Thyroid gland (tissue), 4 donors: Measurements from ENCODE around the gene RNPEP. TPM values are rescaled to one million over a fixed set of nuclear protein-coding genes. Genes with fewer than 3 reads are reported as not detected.

Source experiments
- DNase-seq, 2 donors: peaks; one replicate each; pipeline ENCODE4 v3.0.0-alpha.2; 2019
- H3K27ac ChIP-seq, 3 donors: fragments of 200-600 bp; sonication (generic); 1 replicate in 2 of 3; 2 replicates in 1 of 3; pipeline ENCODE4 v1.5.1; 2016 to 2019; ENCODE audit warnings: mild to moderate bottlenecking in 1 of 3, moderate library complexity in 1 of 3
- H3K27me3 ChIP-seq: fragments of 200-600 bp; sonication (generic); one replicate; pipeline ENCODE4 v1.5.1; 2019
- H3K36me3 ChIP-seq, 2 donors: fragments of 200-600 bp; sonication (generic); one replicate each; pipeline ENCODE4 v1.5.1; 2016 to 2019
- H3K4me1 ChIP-seq, 2 donors: fragments of 200-600 bp; sonication (generic); one replicate each; pipeline ENCODE4 v1.5.1; 2017 to 2019
- H3K4me3 ChIP-seq, 3 donors: fragments of 200-600 bp; sonication (generic); replicated peaks in 1 of 3; 1 replicate in 2 of 3; 2 replicates in 1 of 3; pipeline ENCODE4 v1.5.1; 2016; ENCODE audit warnings: mild to moderate bottlenecking in 1 of 3
- H3K9me3 ChIP-seq: fragments of 200-600 bp; sonication (generic); one replicate; pipeline ENCODE4 v1.5.1; 2017
- POLR2A ChIP-seq, 2 donors: fragments of 450-650 bp; IDR thresholded peaks; one replicate each; pipeline ENCODE4 v1.6.1; 2017; ENCODE audit warnings: antibody characterized with exemption in 2 of 2, mild to moderate bottlenecking in 2 of 2, moderate library complexity in 1 of 2
- WGBS, 2 donors: methylation state at CpG; one replicate each; pipeline ENCODE4 v1.1.5; 2017; 5-methylcytosine and 5-hydroxymethylcytosine counted together
- intact Hi-C: fragments of 100-400 bp; cut with DNase I; formaldehyde crosslinking; loops from one replicate; pipeline ENCODE4 v1.15.1; 2023
- total RNA-seq, 4 donors: library from RNA; depleted of rRNA; stranded (reverse); fragments of >200 nt; gene quantifications; one replicate each; pipeline ENCODE4 v1.2.3, GENCODE V29; 2016
- TF ChIP-seq, protein P1 (sequence below), 6 experiments: fragments of 200-600 bp in 3 of 6; fragments of 450-650 bp in 3 of 6; sonication (generic) in 3 of 6; IDR thresholded peaks; one replicate each; pipeline ENCODE4 v1.5.1; 2016 to 2019; ENCODE audit warnings: antibody characterized with exemption in 6 of 6, mild to moderate bottlenecking in 2 of 6, inconsistent platforms in 1 of 6, moderate library complexity in 1 of 6

RNPEP gene
- total RNA-seq, 4 donors from 2014 or later = 61.4 to 98.1 (median 85.7) TPM

DNA sequence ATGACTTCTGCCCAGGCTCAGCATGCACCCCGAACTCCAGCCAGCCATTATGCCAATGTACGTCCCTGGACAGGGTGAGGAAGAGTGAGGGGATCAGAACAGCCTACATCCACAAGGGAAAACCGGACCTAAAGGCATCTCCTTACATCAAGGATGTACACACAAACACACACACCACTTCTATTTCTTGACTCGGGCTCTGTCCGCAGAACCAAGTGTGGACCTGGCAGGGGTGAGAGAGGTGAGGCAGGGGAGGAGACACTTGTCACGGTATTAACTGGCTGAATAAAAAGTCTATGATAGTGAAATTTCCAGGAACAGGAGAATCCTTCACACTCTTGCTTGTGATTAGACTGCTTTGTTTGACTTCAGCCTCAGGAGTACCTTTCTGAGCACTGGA lies 38.4 kb upstream of the RNPEP start:
- TF ChIP-seq, protein P1, sequence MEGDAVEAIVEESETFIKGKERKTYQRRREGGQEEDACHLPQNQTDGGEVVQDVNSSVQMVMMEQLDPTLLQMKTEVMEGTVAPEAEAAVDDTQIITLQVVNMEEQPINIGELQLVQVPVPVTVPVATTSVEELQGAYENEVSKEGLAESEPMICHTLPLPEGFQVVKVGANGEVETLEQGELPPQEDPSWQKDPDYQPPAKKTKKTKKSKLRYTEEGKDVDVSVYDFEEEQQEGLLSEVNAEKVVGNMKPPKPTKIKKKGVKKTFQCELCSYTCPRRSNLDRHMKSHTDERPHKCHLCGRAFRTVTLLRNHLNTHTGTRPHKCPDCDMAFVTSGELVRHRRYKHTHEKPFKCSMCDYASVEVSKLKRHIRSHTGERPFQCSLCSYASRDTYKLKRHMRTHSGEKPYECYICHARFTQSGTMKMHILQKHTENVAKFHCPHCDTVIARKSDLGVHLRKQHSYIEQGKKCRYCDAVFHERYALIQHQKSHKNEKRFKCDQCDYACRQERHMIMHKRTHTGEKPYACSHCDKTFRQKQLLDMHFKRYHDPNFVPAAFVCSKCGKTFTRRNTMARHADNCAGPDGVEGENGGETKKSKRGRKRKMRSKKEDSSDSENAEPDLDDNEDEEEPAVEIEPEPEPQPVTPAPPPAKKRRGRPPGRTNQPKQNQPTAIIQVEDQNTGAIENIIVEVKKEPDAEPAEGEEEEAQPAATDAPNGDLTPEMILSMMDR (IDR thresholded peaks at IDR 0.05) = no peak
- peak in 1 of 2 donors; percentile 5 for TF ChIP-seq POLR2A (IDR thresholded peaks at IDR 0.05)
- H3K27ac ChIP-seq = peak overlapping the region; percentile 83 to 89 (median 84)
- H3K9me3 ChIP-seq = no peaks in the 10 kb centered on the region
- H3K4me1 ChIP-seq = peaks cover 30 to 36% of the 10 kb centered on the region in 2 donors
- WGBS, 2 donors = 57 to 62% methylated on average over 6 of the region's 6 CpGs
- H3K4me3 ChIP-seq = no peak overlapping the region
- DNase-seq = peak in 1 of 2 donors; percentile 30
- no peaks in the 10 kb centered on the region for H3K27me3 ChIP-seq
- no peaks in the 10 kb centered on the region for H3K36me3 ChIP-seq
- intact Hi-C loops = no loop called here

DNA sequence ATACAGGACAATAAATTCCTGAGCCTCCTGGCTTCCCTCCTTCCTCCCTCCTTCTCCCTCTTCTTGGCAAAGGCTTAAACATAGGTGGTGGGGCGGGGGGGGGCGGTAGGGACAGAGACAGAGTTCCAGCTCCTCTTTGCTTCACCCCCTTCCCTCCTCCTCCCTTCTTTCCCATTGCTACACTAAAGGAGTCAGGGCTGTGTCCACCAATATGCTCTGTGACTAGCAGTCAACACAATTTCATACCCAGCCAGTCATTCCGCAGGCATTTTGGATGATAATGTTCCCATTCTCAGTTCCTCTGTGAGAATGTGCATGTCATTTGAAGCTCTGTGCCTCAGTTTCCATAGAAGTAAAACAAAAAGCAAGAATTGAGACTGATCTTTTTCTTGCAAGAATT lies 37.8 kb upstream of the RNPEP start:
- WGBS, 2 donors = 37 to 64% methylated on average over 3 of the region's 3 CpGs
- no peaks in the 10 kb centered on the region for H3K36me3 ChIP-seq
- peak overlapping the region; percentile 83 to 89 (median 84) for H3K27ac ChIP-seq
- no peaks in the 10 kb centered on the region for H3K27me3 ChIP-seq
- intact Hi-C loops = no loop called here
- peaks cover 30 to 36% of the 10 kb centered on the region in 2 donors for H3K4me1 ChIP-seq
- TF ChIP-seq, protein P1 (IDR thresholded peaks at IDR 0.05) = no peak
- no peak for TF ChIP-seq POLR2A (IDR thresholded peaks at IDR 0.05)
- peak overlapping the region in 1 of 3 donors; percentile 48 for H3K4me3 ChIP-seq
- no peaks in the 10 kb centered on the region for H3K9me3 ChIP-seq
- peak; percentile 14 to 22 for DNase-seq

DNA sequence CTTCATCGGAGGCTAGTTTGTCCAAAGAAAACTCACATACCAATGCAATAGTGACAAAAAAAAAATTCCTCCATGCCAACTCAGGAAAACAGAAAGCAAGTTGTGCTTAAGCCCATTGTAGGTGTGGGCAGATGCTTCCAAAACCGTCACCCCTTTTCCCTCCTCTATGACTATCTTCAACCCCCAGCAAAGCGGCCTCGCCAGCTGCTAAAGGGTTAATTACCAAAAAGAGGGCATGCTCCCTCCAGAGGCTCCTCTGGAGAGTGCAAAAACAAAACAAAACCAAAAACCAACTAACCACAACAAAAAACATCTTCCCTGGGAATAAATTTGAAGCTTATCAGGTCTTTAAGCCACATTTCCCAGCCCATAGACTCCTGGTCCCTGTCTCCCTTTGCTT lies 37.3 kb upstream of the RNPEP start:
- no peak for DNase-seq
- H3K27ac ChIP-seq = peak overlapping the region; percentile 83 to 89 (median 84)
- intact Hi-C loops = no loop called here
- H3K4me3 ChIP-seq = peak overlapping the region; percentile 48 to 55 (median 53)
- H3K27me3 ChIP-seq = no peaks in the 10 kb centered on the region
- H3K4me1 ChIP-seq = peaks cover 30 to 36% of the 10 kb centered on the region in 2 donors
- no peaks in the 10 kb centered on the region for H3K36me3 ChIP-seq
- WGBS, 2 donors = 36% methylated on average over 4 of the region's 4 CpGs
- TF ChIP-seq, protein P1 (IDR thresholded peaks at IDR 0.05) = peak in 2 of 6 experiments; percentile 13 to 32
- TF ChIP-seq POLR2A (IDR thresholded peaks at IDR 0.05) = no peak
- no peaks in the 10 kb centered on the region for H3K9me3 ChIP-seq

DNA sequence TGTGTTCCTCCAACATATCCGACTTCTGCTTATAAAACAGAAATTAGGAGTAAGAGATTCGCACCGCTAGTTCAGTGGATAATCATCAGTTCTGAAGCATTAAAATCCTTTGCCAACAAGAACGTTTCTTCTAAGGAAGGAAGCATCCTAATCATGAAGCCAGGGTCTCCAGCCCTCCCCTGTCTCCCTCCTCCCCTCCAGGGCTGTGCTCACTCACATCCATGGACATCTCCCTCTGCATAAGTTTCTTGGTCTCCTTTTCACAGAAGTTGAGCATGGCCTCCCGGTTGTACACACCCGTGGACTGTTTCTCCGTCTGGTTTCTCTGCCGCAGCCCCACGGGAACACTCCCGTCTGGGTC lies 36.6 kb upstream of the RNPEP start:
- Histone ChIP-seq H3K27me3 (no peaks in the 10 kb centered on the region), H3K4me1 (peaks cover 30 to 36% of the 10 kb centered on the region in 2 donors), H3K4me3 (peak overlapping the region; percentile 48 to 55 (median 53)), H3K27ac (peak overlapping the region; percentile 83 to 89 (median 84)), H3K36me3 (no peaks in the 10 kb centered on the region), H3K9me3 (no peaks in the 10 kb centered on the region)
- WGBS, 2 donors = 13 to 22% methylated on average over 10 of the region's 10 CpGs
- DNase-seq = no peak
- intact Hi-C loops = no loop called here
- no peak for TF ChIP-seq POLR2A (IDR thresholded peaks at IDR 0.05)

DNA sequence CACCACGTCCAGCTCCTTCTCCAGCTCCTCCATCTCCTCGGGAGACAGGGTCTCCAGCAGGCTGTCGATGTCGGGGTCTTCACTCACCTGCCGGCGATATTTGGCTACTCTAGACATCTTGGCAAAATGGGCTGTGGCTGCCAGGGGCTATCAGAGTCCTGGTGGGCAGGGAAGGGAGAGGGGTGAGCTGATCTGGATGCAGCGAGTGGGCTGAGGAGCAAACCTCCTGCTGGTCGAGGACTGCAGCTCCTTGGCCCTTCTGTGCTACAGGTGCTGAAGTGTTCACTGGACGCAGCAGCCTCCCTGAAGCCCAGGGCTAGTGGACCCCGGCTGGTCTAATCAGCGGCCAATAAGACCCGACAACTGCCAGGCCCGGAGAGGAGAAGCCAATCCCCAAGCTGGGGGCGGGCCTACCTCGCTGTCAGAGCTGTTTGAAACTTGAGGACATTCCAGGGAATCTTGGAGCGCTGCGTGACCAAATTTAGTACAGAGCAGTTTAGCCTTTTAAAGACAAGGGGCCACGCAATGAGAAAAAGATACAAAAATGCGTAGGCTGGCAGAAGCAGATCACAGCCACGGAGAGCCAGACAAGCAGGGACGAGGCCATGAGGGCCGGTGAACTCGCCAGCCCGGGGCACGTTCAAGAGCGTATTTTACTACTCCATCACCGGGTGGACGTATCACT lies 36.1 kb upstream of the RNPEP start, which contains the start of gene LMOD1:
Gene LMOD1, minus strand, starts transcription at position 325 of the 685 bp plus-strand sequence. Its CDS starts 208 bp downstream, at position 117.
- Histone ChIP-seq H3K4me1 (peaks cover 26 to 31% of the 10 kb centered on the region in 2 donors), H3K27me3 (no peaks in the 10 kb centered on the region), H3K4me3 (peak within 1 kb of the TSS; percentile 48 to 55 (median 53)), H3K27ac (peak within 1 kb of the TSS; percentile 83 to 97 (median 84)), H3K36me3 (no peaks in the 10 kb centered on the region), H3K9me3 (no peaks in the 10 kb centered on the region)
- DNase-seq = peak; percentile 99
- WGBS, 2 donors = 3 to 4% methylated on average over 13 to 27 of the region's 28 CpGs
- intact Hi-C loops = no loop called here
- peak; percentile 66 to 99 for TF ChIP-seq POLR2A (IDR thresholded peaks at IDR 0.05)
- TF ChIP-seq, protein P1 (IDR thresholded peaks at IDR 0.05) = peak in 3 of 6 experiments; percentile 18 to 31 (median 22)
